Loucy (cell line): Measurements from ENCODE around the gene ZNF500.
A peak's percentile ranks its signal among the peaks of the same experiment; 100 is the strongest.

Experiments
- H2AFZ ChIP-seq: fragments of 200-600 bp; sonication (generic); 2 replicates; pipeline ENCODE4 v1.6.0; 2016; ENCODE audit warnings: antibody characterized with exemption, mild to moderate bottlenecking, low read length, moderate library complexity
- H3F3A ChIP-seq: fragments of 200-600 bp; 2 replicates; pipeline ENCODE4 v1.6.0; 2016; ENCODE audit warnings: antibody characterized with exemption, low read depth, mild to moderate bottlenecking
- H3K27me3 ChIP-seq: fragments of 200-600 bp; sonication (generic); 2 replicates; pipeline ENCODE4 v1.6.1; 2014; ENCODE audit warnings: low read length, mild to moderate bottlenecking; ENCODE audit not compliant: insufficient read depth, poor library complexity, severe bottlenecking
- H3K36me3 ChIP-seq: fragments of 200-600 bp; sonication (generic); 2 replicates; pipeline ENCODE4 v1.6.1; 2016; ENCODE audit warnings: low read length; ENCODE audit not compliant: insufficient read depth
- H3K4me1 ChIP-seq: fragments of 200-600 bp; sonication (generic); 2 replicates; pipeline ENCODE4 v1.5.1; 2014; ENCODE audit warnings: low read length, mild to moderate bottlenecking; ENCODE audit not compliant: insufficient read depth, poor library complexity, severe bottlenecking
- H3K4me2 ChIP-seq: fragments of 200-600 bp; sonication (generic); 2 replicates; pipeline ENCODE4 v1.6.0; 2014; ENCODE audit warnings: antibody characterized with exemption, low read length, low read depth, mild to moderate bottlenecking; ENCODE audit not compliant: poor library complexity, severe bottlenecking
- H3K4me3 ChIP-seq: fragments of 200-600 bp; sonication (generic); 2 replicates; pipeline ENCODE4 v1.5.1; 2014; ENCODE audit warnings: low read length, mild to moderate bottlenecking, mixed read lengths; ENCODE audit not compliant: poor library complexity, severe bottlenecking
- H3K79me2 ChIP-seq: fragments of 200-600 bp; sonication (generic); 2 replicates; pipeline ENCODE4 v1.6.1; 2014; ENCODE audit warnings: low read length; ENCODE audit not compliant: insufficient read depth
- H3K9ac ChIP-seq: fragments of 200-600 bp; sonication (generic); 2 replicates; pipeline ENCODE4 v1.6.0; 2014; ENCODE audit warnings: mild to moderate bottlenecking, low read depth, low read length, moderate library complexity; ENCODE audit not compliant: poor library complexity, severe bottlenecking
- H3K9me2 ChIP-seq: fragments of 200-600 bp; sonication (generic); replicated peaks from 2 replicates; pipeline ENCODE4 v1.6.1; 2016; ENCODE audit warnings: low read depth, low read length, mixed read lengths
- H3K9me3 ChIP-seq: fragments of 200-600 bp; sonication (generic); 2 replicates; pipeline ENCODE4 v1.6.1; 2014; ENCODE audit warnings: mild to moderate bottlenecking, antibody characterized with exemption, low read length, low read depth; ENCODE audit not compliant: insufficient read depth
- H4K20me1 ChIP-seq: fragments of 200-600 bp; sonication (generic); 2 replicates; pipeline ENCODE4 v1.6.0; 2014; ENCODE audit warnings: antibody characterized with exemption, low read length, mild to moderate bottlenecking; ENCODE audit not compliant: insufficient read depth, poor library complexity, severe bottlenecking
- EZH2phosphoT487 ChIP-seq: fragments of 200-600 bp; IDR thresholded peaks from 2 replicates; pipeline ENCODE4 v1.6.1; 2018; ENCODE audit warnings: antibody characterized with exemption, mild to moderate bottlenecking, moderate library complexity, borderline replicate concordance
- TF ChIP-seq, protein P1 (sequence below): fragments of 200-600 bp; sonication (generic); conservative IDR thresholded peaks from 2 replicates; pipeline ENCODE4 v1.5.1; 2014; ENCODE audit warnings: mild to moderate bottlenecking, antibody characterized with exemption, low read length

Gene ZNF500

DNA sequence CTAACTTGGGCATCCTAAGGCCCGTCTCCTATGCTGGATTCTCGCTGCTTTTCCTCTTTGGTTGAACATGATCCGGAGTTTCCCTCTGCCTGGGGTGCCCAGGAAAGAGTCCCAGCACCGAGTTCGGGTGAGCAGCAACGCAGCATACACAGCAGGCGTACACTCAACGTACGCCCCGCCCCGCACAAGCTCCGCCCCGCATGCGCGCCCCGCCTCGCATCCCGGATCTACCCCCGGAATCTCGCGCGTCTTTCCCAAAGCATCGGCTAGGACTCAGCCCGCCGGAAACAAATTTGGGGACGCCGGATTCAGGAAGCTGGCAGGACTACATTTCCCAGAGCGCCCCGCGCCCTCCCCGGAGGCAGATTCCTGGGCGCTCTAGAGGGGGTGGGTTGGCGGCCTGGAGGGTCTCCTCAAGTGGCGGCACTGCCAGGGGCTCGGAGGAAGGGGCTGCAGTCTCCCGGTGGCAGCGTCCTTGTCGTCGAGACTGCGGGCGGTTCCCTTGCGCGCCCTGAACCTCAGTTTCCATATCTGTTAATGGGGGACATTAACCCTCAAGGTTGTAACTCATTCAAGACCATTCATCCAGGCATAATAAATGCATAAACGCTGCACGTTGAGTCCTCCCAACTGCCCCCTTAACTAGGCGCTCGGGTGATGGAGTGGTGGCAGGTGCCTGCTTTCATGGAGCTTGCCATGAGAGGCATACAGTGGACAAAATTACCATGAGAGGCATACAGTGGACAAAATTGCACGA lies 1.8 kb upstream of the ZNF500 start:
- no peak overlapping the region for H3K9ac ChIP-seq
- 0 out of 2 replicates have a peak overlapping the region, but pooled peaks have one; percentile 36 for H2AFZ ChIP-seq
- H3K9me3 ChIP-seq, result no peaks in the 10 kb centered on the region
- TF ChIP-seq, protein P1, sequence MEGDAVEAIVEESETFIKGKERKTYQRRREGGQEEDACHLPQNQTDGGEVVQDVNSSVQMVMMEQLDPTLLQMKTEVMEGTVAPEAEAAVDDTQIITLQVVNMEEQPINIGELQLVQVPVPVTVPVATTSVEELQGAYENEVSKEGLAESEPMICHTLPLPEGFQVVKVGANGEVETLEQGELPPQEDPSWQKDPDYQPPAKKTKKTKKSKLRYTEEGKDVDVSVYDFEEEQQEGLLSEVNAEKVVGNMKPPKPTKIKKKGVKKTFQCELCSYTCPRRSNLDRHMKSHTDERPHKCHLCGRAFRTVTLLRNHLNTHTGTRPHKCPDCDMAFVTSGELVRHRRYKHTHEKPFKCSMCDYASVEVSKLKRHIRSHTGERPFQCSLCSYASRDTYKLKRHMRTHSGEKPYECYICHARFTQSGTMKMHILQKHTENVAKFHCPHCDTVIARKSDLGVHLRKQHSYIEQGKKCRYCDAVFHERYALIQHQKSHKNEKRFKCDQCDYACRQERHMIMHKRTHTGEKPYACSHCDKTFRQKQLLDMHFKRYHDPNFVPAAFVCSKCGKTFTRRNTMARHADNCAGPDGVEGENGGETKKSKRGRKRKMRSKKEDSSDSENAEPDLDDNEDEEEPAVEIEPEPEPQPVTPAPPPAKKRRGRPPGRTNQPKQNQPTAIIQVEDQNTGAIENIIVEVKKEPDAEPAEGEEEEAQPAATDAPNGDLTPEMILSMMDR, result no peak
- TF ChIP-seq EZH2phosphoT487, result no peak
- peak overlapping the region; percentile 16 for H3K4me2 ChIP-seq
- no peaks in the 10 kb centered on the region for H4K20me1 ChIP-seq
- peaks cover 14% of the 10 kb centered on the region for H3K79me2 ChIP-seq
- no peaks in the 10 kb centered on the region for H3F3A ChIP-seq
- H3K4me1 ChIP-seq, result no peaks in the 10 kb centered on the region
- H3K9me2 ChIP-seq, result no peaks in the 10 kb centered on the region
- no peaks in the 10 kb centered on the region for H3K27me3 ChIP-seq
- peak overlapping the region; percentile 40 for H3K4me3 ChIP-seq
- no peaks in the 10 kb centered on the region for H3K36me3 ChIP-seq

DNA sequence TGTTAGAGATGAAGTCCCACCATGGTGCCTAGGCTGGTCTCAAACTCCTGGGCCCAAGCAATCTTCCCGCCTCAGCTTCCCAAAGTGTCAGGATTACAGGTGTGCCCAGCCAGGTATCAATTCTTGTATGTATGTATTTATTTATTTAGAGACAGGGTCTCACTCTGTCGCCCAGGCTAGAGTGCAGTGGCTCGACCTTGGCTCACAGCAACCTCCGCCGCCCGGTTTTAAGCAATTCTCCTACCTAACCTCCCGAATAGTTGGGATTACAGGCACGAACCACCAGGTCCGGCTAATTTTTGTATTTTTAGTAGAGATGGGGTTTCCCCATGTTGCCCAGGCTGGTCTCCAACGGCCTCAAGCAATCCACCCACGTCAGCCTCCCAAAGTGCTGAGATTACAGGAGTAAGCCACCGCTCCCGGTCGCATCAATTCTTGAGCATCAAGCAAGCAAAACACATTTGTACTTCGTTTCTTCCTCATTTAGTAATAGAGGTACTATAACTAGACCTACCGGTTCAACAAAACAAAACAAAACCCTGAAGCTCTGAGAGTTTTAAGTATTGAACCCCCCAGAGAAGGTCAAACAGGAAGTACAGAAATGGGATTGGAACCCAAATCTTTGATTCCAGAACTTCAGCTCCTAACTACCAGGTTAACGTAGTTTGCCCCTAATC lies 1.0 kb upstream of the ZNF500 start:
- H2AFZ ChIP-seq, result 0 out of 2 replicates have a peak overlapping the region, but pooled peaks have one; percentile 36
- H3F3A ChIP-seq, result no peaks in the 10 kb centered on the region
- peak overlapping the region; percentile 40 for H3K4me3 ChIP-seq

DNA sequence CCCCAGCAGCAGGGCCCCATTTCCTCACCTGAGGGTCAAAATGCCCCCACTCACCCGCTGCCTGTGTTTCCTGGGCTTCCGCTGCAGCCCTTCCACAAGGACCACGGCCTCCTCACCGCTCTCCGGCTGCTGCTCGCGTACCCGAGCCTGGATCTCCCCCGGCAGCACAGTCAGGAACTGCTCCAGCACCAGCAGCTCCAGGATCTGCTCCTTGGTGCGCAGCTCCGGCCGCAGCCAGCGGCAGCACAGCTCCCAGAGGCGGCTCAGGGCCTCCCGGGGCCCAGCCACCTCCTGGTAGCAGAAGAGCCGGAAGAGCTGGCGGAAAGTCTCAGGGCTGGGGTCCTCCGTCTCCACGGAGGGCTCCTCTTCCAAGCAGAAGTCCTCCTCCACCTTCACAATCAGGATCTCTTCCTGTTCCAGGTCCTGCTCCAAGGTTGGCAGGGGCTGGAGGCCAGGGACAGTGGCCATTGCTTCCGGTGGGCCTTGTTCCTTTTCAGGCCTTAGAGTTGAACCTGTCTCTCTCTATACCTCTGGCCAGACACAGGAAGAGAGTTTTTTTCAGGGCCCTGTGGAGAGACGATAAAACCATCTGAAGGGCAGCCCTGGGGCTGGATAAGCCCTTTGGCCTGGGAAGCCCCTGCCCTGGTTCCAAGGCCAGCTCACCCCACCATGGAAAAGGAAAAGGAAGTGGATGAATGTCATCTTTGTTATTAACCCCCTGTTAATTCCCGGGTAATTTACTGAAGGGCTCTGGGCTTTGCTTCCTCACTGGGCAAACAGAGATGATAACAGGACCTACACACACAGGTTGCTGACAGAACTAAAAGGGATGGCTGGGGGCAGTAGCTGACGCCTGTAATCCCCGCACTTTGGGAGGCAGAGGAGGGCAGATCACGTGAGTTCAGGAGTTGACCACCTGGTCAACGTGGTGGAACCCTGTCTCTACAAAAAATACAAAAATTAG lies 1.2 kb downstream of the ZNF500 start:
- H3K79me2 ChIP-seq, result peaks cover 14% of the 10 kb centered on the region
- H3K27me3 ChIP-seq, result no peaks in the 10 kb centered on the region
- no peaks in the 10 kb centered on the region for H4K20me1 ChIP-seq
- peak overlapping the region; percentile 75 for H3K4me3 ChIP-seq
- TF ChIP-seq, protein P1, result no peak
- TF ChIP-seq EZH2phosphoT487, result no peak
- H3F3A ChIP-seq, result no peaks in the 10 kb centered on the region
- H3K9me2 ChIP-seq, result no peaks in the 10 kb centered on the region
- H3K9ac ChIP-seq, result peak overlapping the region; percentile 83
- no peaks in the 10 kb centered on the region for H3K9me3 ChIP-seq
- no peak overlapping the region for H2AFZ ChIP-seq
- H3K4me2 ChIP-seq, result peak overlapping the region; percentile 80
- H3K4me1 ChIP-seq, result no peaks in the 10 kb centered on the region
- no peaks in the 10 kb centered on the region for H3K36me3 ChIP-seq

More for the DNA sequence above, 1.0 kb upstream of the ZNF500 start:
- TF ChIP-seq, protein P1, result no peak
- no peak for TF ChIP-seq EZH2phosphoT487
- no peaks in the 10 kb centered on the region for H3K9me3 ChIP-seq
- H3K4me1 ChIP-seq, result no peaks in the 10 kb centered on the region
- H3K36me3 ChIP-seq, result no peaks in the 10 kb centered on the region
- H3K79me2 ChIP-seq, result peaks cover 14% of the 10 kb centered on the region
- no peaks in the 10 kb centered on the region for H3K9me2 ChIP-seq
- no peak overlapping the region for H3K9ac ChIP-seq
- peak overlapping the region; percentile 16 for H3K4me2 ChIP-seq
- H4K20me1 ChIP-seq, result no peaks in the 10 kb centered on the region
- no peaks in the 10 kb centered on the region for H3K27me3 ChIP-seq
